HUES64 (cell line): ENCODE results near the gene RAB3C.

Experiments used
- H3K27ac ChIP-seq: 2 replicates; pipeline ENCODE4 v1.7.0; 2013; ENCODE audit warnings: low read depth, low read length, inconsistent platforms
- H3K27me3 ChIP-seq: 2 replicates; pipeline ENCODE4 v1.6.1; 2013; ENCODE audit warnings: mild to moderate bottlenecking, low read length; ENCODE audit not compliant: insufficient read depth
- H3K36me3 ChIP-seq: 2 replicates; pipeline ENCODE4 v1.6.1; 2013; ENCODE audit warnings: mild to moderate bottlenecking, low read length; ENCODE audit not compliant: insufficient read depth
- H3K4me1 ChIP-seq: 2 replicates; pipeline ENCODE4 v1.6.1; 2013; ENCODE audit warnings: mild to moderate bottlenecking, low read length, moderate library complexity; ENCODE audit not compliant: insufficient read depth
- H3K4me3 ChIP-seq: 2 replicates; pipeline ENCODE4 v1.5.1; 2013; ENCODE audit warnings: mild to moderate bottlenecking, low read length, moderate library complexity
- H3K9ac ChIP-seq: 2 replicates; pipeline ENCODE4 v1.6.1; 2013; ENCODE audit warnings: mild to moderate bottlenecking, low read depth, low read length
- H3K9me3 ChIP-seq: 2 replicates; pipeline ENCODE4 v1.6.1; 2013; ENCODE audit warnings: low read depth, low read length; ENCODE audit not compliant: insufficient read depth
- WGBS: fragments of 150-250, 120-280 bp; methylation state at CpG from one replicate; pipeline ENCODE4 v1.1.7; 2013; ENCODE audit warnings: missing lambda C conversion rate; 5-methylcytosine and 5-hydroxymethylcytosine counted together

The RAB3C gene

DNA sequence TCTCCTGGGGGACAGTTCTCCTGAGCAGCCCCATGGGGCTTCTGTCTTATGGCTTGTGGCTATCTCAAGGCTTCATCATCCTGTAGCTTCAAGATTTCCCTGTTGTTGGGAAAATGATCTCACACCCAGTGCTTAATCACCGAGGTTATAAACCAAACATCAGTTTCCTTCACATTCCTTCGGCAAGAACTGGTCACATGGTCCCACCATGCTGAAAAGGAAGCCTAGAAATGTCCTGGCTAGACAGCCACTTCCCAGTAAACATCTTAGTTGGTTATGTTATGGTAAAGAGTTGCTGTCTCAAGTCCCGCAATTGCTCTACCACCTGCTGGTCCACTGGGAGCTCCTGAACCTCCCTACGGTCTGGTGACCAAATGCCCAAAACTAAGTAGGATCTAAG is 66.0 kb downstream of the RAB3C start:
- Histone ChIP-seq H3K9ac (no peak overlapping the region), H3K4me1 (no peaks in the 10 kb centered on the region), H3K27me3 (no peaks in the 10 kb centered on the region), H3K9me3 (no peaks in the 10 kb centered on the region), H3K27ac (no peak overlapping the region), H3K36me3 (no peaks in the 10 kb centered on the region), H3K4me3 (no peak overlapping the region)
- 90% methylated on average over 4 of the region's 4 CpGs for WGBS

DNA sequence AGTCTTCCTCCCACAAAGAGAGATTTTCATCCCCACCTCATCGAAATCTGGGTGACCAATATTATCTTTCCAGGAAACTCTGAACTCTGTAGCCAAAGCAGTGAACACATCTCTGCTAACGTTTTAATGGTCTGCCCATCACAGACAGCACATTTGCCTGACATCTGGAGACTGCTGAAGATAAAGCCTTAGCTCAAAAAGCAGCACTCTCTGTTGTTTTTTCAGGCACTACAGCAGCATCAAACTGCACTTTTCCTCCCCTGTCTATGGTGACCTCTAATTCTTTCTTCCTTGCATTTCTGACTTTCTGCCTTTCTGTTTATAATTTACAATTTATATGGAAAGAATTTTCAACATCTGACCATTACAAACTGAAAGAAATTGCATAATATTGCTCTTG is 66.8 kb downstream of the RAB3C start:
- H3K9me3 ChIP-seq, result no peaks in the 10 kb centered on the region
- H3K27me3 ChIP-seq, result no peaks in the 10 kb centered on the region
- no peaks in the 10 kb centered on the region for H3K4me1 ChIP-seq
- no peaks in the 10 kb centered on the region for H3K36me3 ChIP-seq
- no peak overlapping the region for H3K4me3 ChIP-seq
- H3K9ac ChIP-seq, result no peak overlapping the region
- WGBS, result 79% methylated on average over 2 of the region's 2 CpGs
- no peak overlapping the region for H3K27ac ChIP-seq

DNA sequence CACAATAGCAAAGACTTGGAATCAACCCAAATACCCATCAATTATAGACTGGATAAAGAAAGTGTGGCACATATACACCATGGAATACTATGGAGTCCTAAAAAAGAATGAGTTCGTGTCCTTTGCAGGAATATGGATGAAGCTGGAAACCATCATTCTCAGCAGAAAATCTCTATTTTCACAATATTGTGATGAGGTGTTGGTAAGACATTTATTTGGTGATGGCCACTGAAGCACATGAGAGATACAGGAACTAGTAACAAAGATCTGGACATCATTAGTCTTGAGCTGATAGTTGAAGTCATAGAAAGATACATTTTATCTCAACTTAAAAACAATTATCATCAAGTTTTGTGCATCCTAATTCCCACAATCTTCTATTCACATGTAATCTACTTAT is 70.6 kb downstream of the RAB3C start:
- H3K27ac ChIP-seq, result no peak overlapping the region
- WGBS, result 100% methylated on average over 1 of the region's 1 CpG
- no peaks in the 10 kb centered on the region for H3K27me3 ChIP-seq
- no peaks in the 10 kb centered on the region for H3K4me1 ChIP-seq
- no peak overlapping the region for H3K4me3 ChIP-seq
- H3K36me3 ChIP-seq, result no peaks in the 10 kb centered on the region
- H3K9me3 ChIP-seq, result no peaks in the 10 kb centered on the region
- no peak overlapping the region for H3K9ac ChIP-seq

DNA sequence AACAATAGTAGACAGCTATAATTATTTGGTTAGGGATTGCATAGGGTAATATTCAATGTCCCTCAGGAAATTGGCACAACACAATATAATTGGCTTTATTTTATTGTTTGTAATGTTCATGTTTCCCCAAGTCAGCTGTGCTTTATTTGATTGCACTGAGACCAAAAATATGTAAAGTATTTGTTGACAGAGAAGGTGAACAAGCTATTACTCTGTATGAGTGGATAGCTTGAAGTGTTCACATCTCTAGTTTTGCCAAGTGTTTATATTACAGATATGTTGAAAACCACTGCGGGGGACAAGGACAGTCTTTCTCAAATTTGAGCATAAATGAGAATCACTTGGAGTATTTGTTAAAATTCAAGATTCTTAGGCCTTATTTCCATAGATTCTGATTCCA is 83.3 kb downstream of the RAB3C start:
- no peaks in the 10 kb centered on the region for H3K27me3 ChIP-seq
- H3K9ac ChIP-seq, result no peak overlapping the region
- H3K36me3 ChIP-seq, result no peaks in the 10 kb centered on the region
- H3K9me3 ChIP-seq, result no peaks in the 10 kb centered on the region
- H3K27ac ChIP-seq, result no peak overlapping the region
- H3K4me1 ChIP-seq, result peaks cover 8% of the 10 kb centered on the region; the same call in 1 of the 2 replicates
- no CpG with 5 or more reads among the region's 1 CpG for WGBS
- H3K4me3 ChIP-seq, result no peak overlapping the region

DNA sequence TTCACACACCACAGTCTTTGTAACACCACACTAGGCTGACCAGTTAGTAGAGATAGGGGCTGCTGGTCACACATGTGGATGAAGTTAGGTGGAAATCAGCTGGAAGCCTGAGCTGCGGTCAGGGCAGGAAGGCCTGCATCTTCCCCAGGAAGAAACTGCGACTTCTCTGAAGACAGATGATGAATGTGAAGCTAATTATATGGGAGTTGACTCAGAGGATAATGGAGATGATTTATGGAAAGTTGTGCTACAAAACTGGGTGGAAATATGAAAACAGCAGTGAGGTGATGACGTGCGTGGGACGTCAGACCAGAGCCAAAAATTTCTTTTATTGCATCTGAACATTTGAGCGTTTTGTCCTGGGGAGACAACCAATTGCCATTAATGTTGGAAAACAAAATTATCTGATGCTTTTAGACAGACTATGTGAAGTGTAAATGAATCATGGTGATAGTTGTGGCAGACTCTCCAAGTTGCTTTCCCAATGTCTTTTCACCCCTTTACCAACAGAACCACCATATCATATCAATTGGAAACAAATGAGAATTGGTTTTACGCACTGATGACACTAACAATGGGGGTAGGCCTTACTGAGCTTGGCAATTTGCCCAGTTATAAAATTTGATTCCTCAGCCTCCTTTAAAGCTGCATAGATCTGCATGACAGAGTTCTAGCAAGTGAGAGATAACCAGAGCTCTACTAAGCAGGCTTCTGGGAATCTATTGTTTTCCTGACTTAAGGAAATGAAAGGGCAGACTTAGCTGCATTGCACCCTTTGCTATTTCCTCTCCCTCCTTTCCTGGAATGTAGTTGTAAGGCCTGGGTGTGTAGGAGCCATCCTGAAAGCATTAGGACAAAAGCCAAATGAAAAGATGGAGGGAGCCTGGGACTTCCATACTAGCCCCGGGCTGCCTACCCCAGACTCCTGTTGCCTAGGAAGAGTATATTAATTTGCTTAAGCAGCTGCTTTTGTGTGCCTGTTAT is 84.0 kb downstream of the RAB3C start:
- Histone ChIP-seq H3K27ac (no peak overlapping the region), H3K4me3 (no peak overlapping the region), H3K9me3 (no peaks in the 10 kb centered on the region), H3K4me1 (peaks cover 8% of the 10 kb centered on the region; the same call in 1 of the 2 replicates), H3K9ac (no peak overlapping the region), H3K27me3 (no peaks in the 10 kb centered on the region), H3K36me3 (no peaks in the 10 kb centered on the region)
- WGBS, result 93% methylated on average over 8 of the region's 8 CpGs

DNA sequence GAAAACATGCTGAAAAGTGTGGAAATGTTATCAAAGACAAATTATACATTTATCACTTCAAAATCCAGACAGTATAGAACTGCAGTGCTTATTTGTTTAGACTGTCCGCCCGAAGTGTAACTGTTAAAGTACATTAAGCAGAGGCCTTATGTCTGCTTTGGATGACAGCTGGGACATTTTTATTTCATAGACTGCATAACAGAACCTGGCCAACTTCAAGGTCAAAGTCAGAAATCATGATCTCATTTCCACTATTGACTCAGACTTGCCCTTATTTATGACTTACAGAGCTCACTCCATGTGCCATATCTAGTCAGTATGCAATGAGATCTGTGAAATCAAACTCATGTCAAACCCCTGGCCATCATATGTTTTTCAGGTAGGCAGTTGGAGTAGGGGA is 87.7 kb downstream of the RAB3C start:
- Histone ChIP-seq H3K4me1 (peaks cover 8% of the 10 kb centered on the region; the same call in 1 of the 2 replicates), H3K27me3 (no peaks in the 10 kb centered on the region), H3K27ac (no peak overlapping the region), H3K4me3 (no peak overlapping the region), H3K9ac (no peak overlapping the region), H3K36me3 (no peaks in the 10 kb centered on the region), H3K9me3 (no peaks in the 10 kb centered on the region)
- WGBS, result 66% methylated on average over 2 of the region's 2 CpGs

DNA sequence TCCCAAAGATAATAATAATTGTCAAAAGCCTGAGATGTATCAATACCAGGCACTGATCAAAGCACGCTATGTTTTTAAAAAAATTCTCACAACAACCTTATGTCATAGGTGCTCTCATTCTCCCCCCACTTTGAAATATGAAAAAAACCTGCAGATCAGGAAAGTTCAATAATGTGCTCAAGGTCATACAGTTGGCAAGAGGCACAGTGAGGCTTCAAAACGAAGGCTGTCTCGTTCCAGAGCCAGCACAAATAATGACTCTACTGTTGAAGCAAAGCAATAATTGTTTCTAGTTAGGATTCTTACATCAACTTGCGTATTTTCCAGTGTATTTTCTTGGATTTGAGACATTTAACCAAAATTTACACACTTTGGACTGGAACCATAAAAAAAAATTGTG is 88.3 kb downstream of the RAB3C start:
- no peaks in the 10 kb centered on the region for H3K27me3 ChIP-seq

DNA sequence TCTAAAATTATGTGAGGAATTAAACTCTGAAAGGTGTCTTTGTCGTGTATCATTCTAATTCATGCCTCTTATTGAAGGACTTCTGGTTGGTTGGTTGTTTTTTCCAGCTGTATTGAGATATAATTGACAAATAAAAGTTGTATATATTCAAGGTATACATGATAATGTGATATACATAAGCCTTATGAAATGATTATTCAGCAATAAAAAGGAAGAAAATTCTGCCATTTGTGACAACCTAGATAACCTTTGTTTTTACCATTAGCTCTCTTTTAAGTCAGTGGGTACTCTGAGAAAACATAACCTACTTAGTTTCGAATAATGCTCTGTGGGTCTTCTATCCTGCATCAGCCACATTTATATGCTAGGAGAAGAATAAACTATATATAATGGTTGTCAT is 89.6 kb downstream of the RAB3C start:
- no peaks in the 10 kb centered on the region for H3K36me3 ChIP-seq
- no peaks in the 10 kb centered on the region for H3K27me3 ChIP-seq
- H3K9ac ChIP-seq, result no peak overlapping the region
- H3K4me1 ChIP-seq, result no peaks in the 10 kb centered on the region; the same call in 1 of the 2 replicates
- H3K27ac ChIP-seq, result no peak overlapping the region
- no peaks in the 10 kb centered on the region for H3K9me3 ChIP-seq
- 80% methylated on average over 1 of the region's 2 CpGs for WGBS
- no peak overlapping the region for H3K4me3 ChIP-seq

More for the DNA sequence above, 88.3 kb downstream of the RAB3C start:
- Histone ChIP-seq H3K4me1 (peaks cover 8% of the 10 kb centered on the region; the same call in 1 of the 2 replicates), H3K27ac (no peak overlapping the region), H3K36me3 (no peaks in the 10 kb centered on the region), H3K4me3 (no peak overlapping the region), H3K9me3 (no peaks in the 10 kb centered on the region), H3K9ac (no peak overlapping the region)
- WGBS, result 93% methylated on average over 4 of the region's 4 CpGs

DNA sequence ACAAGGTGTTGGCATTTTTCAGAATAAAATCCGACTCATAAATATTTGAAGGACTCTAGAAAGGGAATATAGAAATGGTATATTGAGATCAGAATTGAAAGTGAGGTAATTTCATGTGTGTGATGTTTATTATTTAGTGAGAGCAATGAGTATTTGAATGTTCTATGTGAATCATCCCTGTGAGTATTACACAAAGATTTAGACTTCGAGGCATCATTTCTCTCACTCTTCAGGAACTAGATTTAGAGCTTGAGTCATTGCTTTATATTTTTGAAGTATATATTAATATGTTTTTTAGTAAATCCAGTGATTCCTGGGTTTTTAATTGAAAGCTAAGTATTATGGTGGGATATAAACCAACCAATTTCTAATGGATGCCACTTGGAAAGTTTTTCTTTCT is 91.2 kb downstream of the RAB3C start:
- no peaks in the 10 kb centered on the region for H3K36me3 ChIP-seq
- 96% methylated on average over 2 of the region's 2 CpGs for WGBS
- H3K4me3 ChIP-seq, result no peak overlapping the region
- H3K27ac ChIP-seq, result no peak overlapping the region
- H3K9me3 ChIP-seq, result no peaks in the 10 kb centered on the region
- H3K4me1 ChIP-seq, result no peaks in the 10 kb centered on the region; the same call in 1 of the 2 replicates
- H3K9ac ChIP-seq, result no peak overlapping the region
- H3K27me3 ChIP-seq, result no peaks in the 10 kb centered on the region

DNA sequence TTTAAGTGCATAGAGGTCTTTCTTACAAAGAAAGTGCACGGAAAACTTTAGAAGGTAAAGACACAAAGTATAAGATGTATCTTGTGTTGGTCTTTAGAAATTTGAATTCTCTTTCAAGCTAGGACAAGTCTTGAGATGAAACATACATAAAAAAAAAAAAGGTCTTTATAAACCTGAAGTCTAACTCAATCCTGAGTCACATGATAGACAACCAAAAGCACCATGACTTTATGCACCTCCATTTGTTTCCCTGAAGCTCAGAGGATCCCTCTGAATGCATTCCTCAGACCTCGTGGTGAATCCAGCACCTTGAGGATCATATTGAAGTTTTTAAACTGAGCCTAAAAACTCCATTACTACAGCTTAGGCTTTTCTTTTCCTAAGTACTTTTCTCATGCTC is 91.8 kb downstream of the RAB3C start:
- no peak overlapping the region for H3K9ac ChIP-seq
- H3K4me3 ChIP-seq, result no peak overlapping the region
- 80% methylated on average over 2 of the region's 2 CpGs for WGBS
- H3K4me1 ChIP-seq, result no peaks in the 10 kb centered on the region; the same call in 1 of the 2 replicates
- H3K36me3 ChIP-seq, result no peaks in the 10 kb centered on the region
- no peaks in the 10 kb centered on the region for H3K27me3 ChIP-seq
- no peaks in the 10 kb centered on the region for H3K9me3 ChIP-seq
- no peak overlapping the region for H3K27ac ChIP-seq

DNA sequence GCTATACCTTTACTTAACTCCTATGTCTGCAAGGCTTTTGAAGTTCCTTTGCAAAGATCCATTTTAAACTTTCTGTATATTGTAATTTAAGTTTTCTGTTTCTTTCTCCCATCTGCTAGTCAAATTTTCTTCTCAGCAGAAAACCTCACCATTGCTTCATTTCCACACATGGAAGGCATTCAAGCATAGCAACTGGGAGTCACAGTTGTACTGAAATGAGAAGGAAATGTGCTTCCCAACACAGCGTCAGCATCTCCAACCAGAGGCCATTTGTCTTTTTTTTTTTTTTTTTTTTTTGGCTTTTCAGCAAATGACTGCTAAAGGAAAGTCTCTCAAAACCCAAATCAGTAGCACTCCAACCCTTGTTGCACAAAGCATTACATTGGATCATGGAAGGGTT is 92.5 kb downstream of the RAB3C start:
- Histone ChIP-seq H3K9ac (no peak overlapping the region), H3K4me1 (no peaks in the 10 kb centered on the region; the same call in 1 of the 2 replicates), H3K9me3 (no peaks in the 10 kb centered on the region), H3K27ac (no peak overlapping the region), H3K27me3 (no peaks in the 10 kb centered on the region), H3K36me3 (no peaks in the 10 kb centered on the region), H3K4me3 (no peak overlapping the region)
- 87% methylated on average over 1 of the region's 1 CpG for whole genome bisulfite sequencing
